Measurements from ENCODE around the gene RALA.
"Not testable (repeated sequence)": the region's sequence is repeated elsewhere in the genome, so short reads cannot be mapped to it uniquely, and the experiment has no call there.

Gene RALA

GRCh38 chr7:39683216-39683845 lies 60.0 kb downstream of the RALA start:
- no peak overlapping the region for H3K4me3 ChIP-seq (ENCODE audit: low read depth, low read length)
- TF ChIP-seq CTCF (IDR thresholded peaks at IDR 0.05; ENCODE audit: low read depth, low read length): no peak

- no peak for TF ChIP-seq CTCF (IDR thresholded peaks at IDR 0.05; ENCODE audit: low read depth, low read length)
- no peak overlapping the region for H3K4me3 ChIP-seq (ENCODE audit: low read depth, low read length)
Observed at GRCh38 chr7:39686261-39686924, 63.0 kb downstream of the RALA start.

GRCh38 chr7:39688611-39689480 lies 65.5 kb downstream of the RALA start:
- TF ChIP-seq CTCF (IDR thresholded peaks at IDR 0.05; ENCODE audit: low read depth, low read length): no peak
- no peak overlapping the region for H3K4me3 ChIP-seq (ENCODE audit: low read depth, low read length)

GRCh38 chr7:39691821-39692220 lies 68.4 kb downstream of the RALA start:
- no peak overlapping the region for H3K4me3 ChIP-seq (ENCODE audit: low read depth, low read length)
- no peak for TF ChIP-seq CTCF (IDR thresholded peaks at IDR 0.05; ENCODE audit: low read depth, low read length)

DNA sequence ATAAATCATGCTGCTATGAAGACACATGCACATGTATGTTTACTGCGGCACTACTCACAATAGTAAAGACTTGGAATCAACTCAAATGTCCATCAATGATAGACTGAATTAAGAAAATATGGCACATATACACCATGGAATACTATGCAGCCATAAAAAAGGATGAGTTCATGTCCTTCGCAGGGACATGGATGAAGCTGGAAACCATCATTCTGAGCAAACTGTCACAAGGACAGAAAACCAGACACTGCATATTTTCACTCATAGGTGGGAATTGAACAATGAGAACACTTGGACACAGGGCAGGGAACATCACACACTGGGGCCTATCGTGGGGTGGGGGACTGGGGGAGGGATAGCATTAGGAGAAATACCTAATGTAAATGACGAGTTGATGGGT lies 69.7 kb downstream of the RALA start:
- H3K4me3 ChIP-seq (ENCODE audit: low read depth, low read length): not testable (repeated sequence)

GRCh38 chr7:39693812-39694211 lies 70.4 kb downstream of the RALA start:
- no peak overlapping the region for H3K4me3 ChIP-seq (ENCODE audit: low read depth, low read length)
- no peak for TF ChIP-seq CTCF (IDR thresholded peaks at IDR 0.05; ENCODE audit: low read depth, low read length)

DNA sequence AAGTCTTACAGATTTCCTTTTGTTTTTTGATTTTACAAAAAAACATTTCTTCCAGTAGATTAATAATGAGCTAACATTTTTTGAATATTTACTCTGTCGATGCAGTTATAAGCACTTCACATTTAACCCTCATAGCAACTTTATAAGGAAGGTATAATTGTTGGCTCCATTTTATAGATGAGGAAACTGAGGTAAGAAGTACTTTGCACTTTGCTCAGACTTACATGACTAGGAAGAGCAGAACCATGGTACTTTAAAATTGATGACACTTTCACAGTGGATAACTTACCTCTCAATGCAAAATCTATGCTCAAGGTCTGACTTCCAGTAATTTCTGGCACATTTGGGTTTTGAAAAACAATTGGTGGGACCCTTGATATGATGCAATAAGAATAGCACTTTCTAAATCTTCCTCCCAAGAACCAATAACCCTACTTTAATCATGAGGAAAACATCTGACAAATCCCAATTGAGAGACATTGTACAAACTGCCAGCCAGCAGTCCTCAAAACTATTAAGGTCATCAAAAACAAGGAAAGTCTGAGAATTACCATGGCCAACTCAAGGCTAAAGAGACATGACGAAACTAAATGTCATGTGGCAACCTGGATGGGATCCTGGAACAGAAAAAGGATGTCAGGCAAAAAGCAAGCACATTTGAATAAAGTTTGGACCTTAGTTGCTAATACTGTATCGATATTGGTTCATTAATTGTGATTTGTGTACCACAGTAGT lies 72.6 kb downstream of the RALA start:
- TF ChIP-seq CTCF (IDR thresholded peaks at IDR 0.05; ENCODE audit: low read depth, low read length): no peak
- no peak overlapping the region for H3K4me3 ChIP-seq (ENCODE audit: low read depth, low read length)

Measured in WI38 (cell line).